H1 (cell line): Measurements from ENCODE around the gene ZNF576. TPM values are rescaled to one million over a fixed set of nuclear protein-coding genes. Genes with fewer than 3 reads are reported as not detected.

Experiments used
- BCL11A ChIP-seq, 2 experiments: IDR thresholded peaks; one replicate each; pipeline ENCODE4 v1.6.1; 2011; ENCODE audit warnings: low read depth in 2 of 2, low read length in 2 of 2, mild to moderate bottlenecking in 2 of 2
- CHD1 ChIP-seq: IDR thresholded peaks from 2 replicates; pipeline ENCODE4 v1.6.1; 2012; ENCODE audit warnings: low read depth, low read length, improper control_type of control experiment
- SIRT6 ChIP-seq: IDR thresholded peaks from one replicate; pipeline ENCODE4 v1.7.1; 2012; ENCODE audit warnings: low read length, inconsistent platforms
- SRF ChIP-seq: IDR thresholded peaks from 2 replicates; pipeline ENCODE4 v1.6.1; 2011; ENCODE audit warnings: mild to moderate bottlenecking, low read depth, low read length, moderate library complexity
- polyA plus RNA-seq, 7 experiments: library from polyadenylated mRNA; depleted of rRNA in 3 of 7; stranded (reverse) in 5 of 7; unstranded in 2 of 7; fragments of >200 nt in 5 of 7; fragments of 200-250 nt in 2 of 7; gene quantifications; 1 replicate in 5 of 7; 2 replicates in 1 of 7; 4 replicates in 1 of 7; pipeline versions ENCODE4 v1.2.1 to v1.2.3, GENCODE V29; 2011 to 2013; ENCODE audit warnings: missing spikeins in 2 of 7, mixed read lengths in 2 of 7
- total RNA-seq: library from RNA; stranded (reverse); fragmentation: NEBNext Ultra II Directional; extraction: Animal tissue kit (Norgen Biotek cat#: 25700); gene quantifications from 2 replicates; pipeline ENCODE4 v1.2.1, GENCODE V29; 2021
- TF ChIP-seq, protein P1 (sequence below), 3 experiments: IDR thresholded peaks; 1 replicate in 2 of 3; 2 replicates in 1 of 3; pipeline versions ENCODE4 v1.5.1 to v1.6.1; 2011; ENCODE audit warnings: low read length in 3 of 3, mild to moderate bottlenecking in 3 of 3, inconsistent platforms in 2 of 3, low read depth in 1 of 3, moderate library complexity in 1 of 3; ENCODE audit not compliant: insufficient read depth in 1 of 3; ENCODE audit errors: control extremely low read depth in 1 of 3

Gene ZNF576
- total and polyA plus RNA-seq, 2 of the 8 experiments (the other 6 are each of a cell fraction or from before 2014, with no cell fraction given) = 13.6 to 32.4 TPM

DNA sequence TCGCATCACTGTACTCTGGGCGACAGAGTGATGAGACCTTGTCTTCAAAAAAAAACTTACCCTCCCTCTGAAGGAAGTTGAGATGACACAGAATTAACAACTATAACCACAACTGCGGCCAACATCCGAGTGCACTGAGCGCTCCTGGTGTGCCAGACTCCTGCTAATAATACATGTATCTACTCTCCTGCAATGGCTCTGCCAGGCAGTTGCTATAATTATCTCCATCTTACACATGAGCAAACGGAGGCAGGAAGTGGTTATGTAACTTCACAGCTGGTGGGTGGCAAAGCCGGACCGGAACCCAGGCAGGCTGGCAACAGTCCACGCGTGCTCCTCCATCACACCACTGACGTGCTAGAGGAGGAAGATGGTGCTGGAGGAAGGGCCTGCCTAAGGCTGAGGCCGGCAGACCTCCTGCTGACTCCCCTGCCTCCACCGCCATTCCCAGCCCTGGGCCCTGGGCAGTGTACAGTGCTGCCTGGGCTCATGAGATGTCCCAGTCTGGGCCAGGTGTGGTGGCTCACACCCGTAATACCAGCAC is 33.6 kb upstream of the ZNF576 start (continued):
- TF ChIP-seq, protein P1, sequence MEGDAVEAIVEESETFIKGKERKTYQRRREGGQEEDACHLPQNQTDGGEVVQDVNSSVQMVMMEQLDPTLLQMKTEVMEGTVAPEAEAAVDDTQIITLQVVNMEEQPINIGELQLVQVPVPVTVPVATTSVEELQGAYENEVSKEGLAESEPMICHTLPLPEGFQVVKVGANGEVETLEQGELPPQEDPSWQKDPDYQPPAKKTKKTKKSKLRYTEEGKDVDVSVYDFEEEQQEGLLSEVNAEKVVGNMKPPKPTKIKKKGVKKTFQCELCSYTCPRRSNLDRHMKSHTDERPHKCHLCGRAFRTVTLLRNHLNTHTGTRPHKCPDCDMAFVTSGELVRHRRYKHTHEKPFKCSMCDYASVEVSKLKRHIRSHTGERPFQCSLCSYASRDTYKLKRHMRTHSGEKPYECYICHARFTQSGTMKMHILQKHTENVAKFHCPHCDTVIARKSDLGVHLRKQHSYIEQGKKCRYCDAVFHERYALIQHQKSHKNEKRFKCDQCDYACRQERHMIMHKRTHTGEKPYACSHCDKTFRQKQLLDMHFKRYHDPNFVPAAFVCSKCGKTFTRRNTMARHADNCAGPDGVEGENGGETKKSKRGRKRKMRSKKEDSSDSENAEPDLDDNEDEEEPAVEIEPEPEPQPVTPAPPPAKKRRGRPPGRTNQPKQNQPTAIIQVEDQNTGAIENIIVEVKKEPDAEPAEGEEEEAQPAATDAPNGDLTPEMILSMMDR (IDR thresholded peaks at IDR 0.05; ENCODE audit: control extremely low read depth in 1 of 3, insufficient read depth in 1 of 3, low read depth in 1 of 3, low read length in 3 of 3) = no peak
- TF ChIP-seq SRF = no peak
- TF ChIP-seq CHD1 = no peak
- no peak for TF ChIP-seq SIRT6
- no peak for TF ChIP-seq BCL11A (IDR thresholded peaks at IDR 0.05; ENCODE audit: low read depth in 2 of 2, low read length in 2 of 2)
